Stimulated activated CD4-positive, alpha-beta T cell treated with anti-CD3 and anti-CD28 coated beads, Interleukin-2, amount 100 ng/mL, for 48 hours (primary cell): ENCODE measurements around the gene FOXP1.

Experiments
- DNase-seq, 2 donors: peaks; one replicate each; pipeline ENCODE4 v3.0.0-alpha.2; 2020

FOXP1 gene

GRCh38 chr3:71476950-71477349 lies 106.6 kb downstream of the FOXP1 start:
- no peak for DNase-seq

- DNase-seq: no peak
These were observed 114.4 kb downstream of the FOXP1 start for GRCh38 chr3:71469138-71469435.

GRCh38 chr3:71468311-71469137 lies 115.0 kb downstream of the FOXP1 start:
- no peak for DNase-seq

GRCh38 chr3:71466483-71466882 lies 117.0 kb downstream of the FOXP1 start:
- DNase-seq: no peak

DNA sequence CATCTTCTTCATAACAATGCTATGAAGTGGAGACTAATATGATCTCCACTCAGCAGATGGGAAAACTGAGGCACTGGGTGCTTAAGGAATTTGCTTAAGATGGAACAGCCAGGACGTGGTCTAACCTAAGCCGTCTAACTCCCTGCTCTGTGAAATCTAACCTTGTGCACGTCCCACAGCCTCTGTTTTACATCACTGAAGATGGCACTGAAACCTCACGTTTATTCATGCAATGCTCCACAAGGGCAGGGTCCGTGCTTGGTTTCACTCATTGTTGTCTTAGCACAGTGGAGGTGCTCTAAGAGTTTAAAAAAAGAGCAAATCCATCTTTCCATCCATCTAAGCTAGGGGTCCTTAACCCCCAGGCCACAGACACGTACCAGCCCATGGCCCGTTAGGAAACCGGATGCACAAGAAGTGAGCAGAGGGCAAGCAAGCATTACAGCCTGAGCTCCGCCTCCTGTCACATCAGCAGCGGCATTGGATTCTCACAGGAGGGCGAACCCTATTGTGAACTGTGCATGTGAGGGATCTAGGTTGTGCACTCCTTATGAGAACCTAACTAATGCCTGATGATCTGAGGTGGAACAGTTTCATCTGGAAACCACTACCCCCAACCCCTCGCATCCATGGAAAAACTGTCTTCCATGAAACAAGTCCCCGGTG lies 118.0 kb downstream of the FOXP1 start:
- DNase-seq: no peak

DNA sequence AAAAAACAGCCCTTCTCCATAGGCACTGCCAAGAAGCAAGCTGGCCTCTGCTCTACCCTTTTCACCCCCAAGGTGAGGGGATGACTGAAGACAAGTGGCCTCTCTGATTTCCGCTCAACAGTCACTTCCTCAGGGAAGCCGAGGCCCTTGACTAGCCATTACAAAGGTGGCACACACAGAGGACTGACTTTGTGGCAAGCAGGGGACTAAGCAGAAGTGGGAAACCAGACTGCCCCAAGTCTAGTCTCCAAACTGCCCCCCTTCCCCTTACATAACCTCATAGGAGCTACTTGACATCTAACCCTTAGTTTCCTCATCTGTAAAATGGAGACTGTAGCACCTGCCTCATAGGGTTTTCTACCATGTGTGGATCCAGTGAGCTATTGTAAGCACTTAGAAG lies 118.9 kb downstream of the FOXP1 start:
- DNase-seq: no peak

- DNase-seq: no peak
These were observed 119.9 kb downstream of the FOXP1 start for GRCh38 chr3:71463617-71464016.

- DNase-seq: no peak
These were observed 120.9 kb downstream of the FOXP1 start for GRCh38 chr3:71462586-71462985.

DNA sequence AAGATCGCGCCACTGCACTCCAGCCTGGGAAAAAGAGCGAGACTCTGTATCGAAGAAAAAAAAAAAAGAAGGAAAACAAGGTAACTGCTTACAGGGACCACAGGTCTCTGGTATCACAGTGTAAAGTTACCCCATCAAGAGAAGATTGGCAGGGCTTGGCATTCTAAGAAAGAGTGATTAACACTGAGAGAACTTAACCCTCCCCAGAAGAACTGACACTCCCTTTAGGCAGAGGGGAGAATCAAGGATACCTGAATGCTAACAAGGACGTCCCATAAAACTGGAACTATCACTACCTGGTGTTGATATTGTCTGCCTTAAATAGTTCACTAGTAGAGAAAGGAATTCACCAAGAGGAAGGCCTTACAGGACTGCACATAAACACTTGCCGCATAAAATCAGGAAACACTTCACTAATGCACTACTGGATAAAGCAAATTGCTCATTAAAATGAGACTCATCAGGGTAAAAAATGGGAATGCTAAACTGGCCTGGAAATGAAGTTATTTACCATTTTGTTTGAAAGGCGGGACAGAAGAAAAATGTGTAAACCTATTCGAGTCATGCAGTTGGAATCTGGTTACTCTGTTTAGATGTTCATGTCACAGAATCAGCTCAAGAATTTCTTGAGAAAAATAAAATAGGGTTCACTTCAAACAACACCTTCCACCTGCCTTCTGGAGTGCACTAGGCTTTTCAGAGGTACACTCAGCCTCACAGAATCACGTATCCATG lies 121.6 kb downstream of the FOXP1 start:
- no peak for DNase-seq

DNA sequence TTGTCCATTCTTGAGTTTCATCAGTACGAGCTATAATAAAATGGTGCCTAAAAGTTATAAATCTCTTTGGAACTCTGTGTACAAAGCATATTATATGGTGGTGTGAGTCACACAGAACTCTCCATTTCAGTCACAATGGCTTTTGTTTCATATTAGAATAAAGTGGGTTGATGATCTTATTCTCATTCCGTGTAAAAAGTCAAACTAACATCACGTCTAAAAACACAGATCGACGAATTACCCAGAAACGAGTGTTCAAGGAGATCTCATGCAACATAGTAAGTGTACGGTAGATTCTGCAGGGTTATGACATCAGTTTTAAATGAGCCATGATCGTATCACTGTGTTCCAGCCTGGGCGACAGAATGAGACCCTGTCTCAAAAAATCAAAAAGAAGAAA lies 122.4 kb downstream of the FOXP1 start:
- DNase-seq: no peak

- no peak for DNase-seq
These were observed 124.6 kb downstream of the FOXP1 start for GRCh38 chr3:71458895-71459294.

- no peak for DNase-seq
These were observed 126.7 kb downstream of the FOXP1 start for GRCh38 chr3:71456826-71457225.

DNA sequence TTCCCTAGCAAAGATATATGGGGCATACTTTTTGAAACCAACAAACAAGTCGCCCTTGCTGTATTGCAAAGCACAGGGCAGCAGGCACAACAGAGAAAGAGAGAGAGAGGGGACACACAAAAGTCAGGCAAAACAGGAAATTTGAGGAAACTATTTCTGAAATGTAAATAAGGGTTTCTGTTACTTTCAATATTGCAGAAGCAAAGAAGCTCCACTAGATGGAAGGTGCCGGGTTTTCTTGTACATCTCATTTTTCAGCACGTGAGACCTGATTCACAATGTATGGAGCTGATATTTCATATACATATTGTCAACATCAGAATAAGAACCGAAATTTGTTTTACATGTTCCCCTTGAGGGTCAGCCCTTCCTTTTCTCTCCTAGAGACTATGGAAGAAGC lies 127.4 kb downstream of the FOXP1 start:
- no peak for DNase-seq

- no peak for DNase-seq
These were observed 128.8 kb downstream of the FOXP1 start for GRCh38 chr3:71454512-71455403.

DNA sequence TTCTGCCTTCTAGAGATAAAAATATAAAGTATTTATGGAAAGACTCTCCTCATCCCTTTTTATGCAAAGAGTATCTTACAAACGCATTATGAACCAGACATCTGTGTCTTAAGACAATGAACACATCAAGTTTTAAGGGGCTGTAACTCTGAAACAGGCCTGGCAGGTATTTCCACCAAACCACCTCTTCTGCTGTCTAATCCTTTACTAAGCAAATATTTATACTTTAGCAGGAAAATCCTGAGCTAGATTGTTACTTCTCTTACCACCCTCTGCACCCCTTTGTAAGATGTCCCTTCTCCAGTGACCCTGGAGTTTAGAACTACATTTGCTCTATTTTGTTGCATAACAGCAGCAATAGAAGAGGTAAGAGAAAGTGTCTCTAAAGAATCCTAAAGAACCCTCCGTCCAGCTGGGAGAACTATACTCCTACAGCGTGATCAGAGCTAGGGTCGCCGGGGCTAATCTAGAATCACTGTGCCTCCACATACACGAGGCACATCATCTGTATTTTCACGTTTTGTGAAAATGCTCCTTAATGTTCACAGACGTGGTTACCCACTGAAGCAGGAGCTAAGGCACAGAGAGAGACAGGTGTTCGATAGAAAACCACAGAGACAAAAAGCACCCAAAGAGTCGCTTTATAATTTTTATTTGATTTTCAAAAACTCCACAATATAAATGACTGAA lies 129.6 kb downstream of the FOXP1 start:
- no peak for DNase-seq

GRCh38 chr3:71453319-71453718 lies 130.2 kb downstream of the FOXP1 start:
- no peak for DNase-seq

DNA sequence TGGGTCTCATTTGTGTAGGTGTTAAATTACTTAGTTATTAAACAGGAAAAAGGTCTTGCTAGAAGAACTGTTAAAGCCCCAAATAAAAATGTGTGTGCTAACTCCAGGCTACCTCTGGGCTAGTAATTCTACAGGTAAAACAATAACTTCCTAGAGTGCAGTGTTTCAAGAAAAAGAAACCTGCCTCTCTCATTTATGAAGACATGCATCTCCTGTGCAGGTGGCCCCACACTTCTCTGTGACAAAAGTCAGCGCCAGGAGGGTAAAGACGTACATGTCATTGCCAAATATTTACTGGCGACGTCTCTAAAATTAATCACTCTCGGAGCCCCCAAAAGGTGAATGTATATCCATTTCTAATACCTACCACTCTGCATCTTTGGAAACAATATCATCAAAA lies 131.7 kb downstream of the FOXP1 start:
- no peak for DNase-seq

DNA sequence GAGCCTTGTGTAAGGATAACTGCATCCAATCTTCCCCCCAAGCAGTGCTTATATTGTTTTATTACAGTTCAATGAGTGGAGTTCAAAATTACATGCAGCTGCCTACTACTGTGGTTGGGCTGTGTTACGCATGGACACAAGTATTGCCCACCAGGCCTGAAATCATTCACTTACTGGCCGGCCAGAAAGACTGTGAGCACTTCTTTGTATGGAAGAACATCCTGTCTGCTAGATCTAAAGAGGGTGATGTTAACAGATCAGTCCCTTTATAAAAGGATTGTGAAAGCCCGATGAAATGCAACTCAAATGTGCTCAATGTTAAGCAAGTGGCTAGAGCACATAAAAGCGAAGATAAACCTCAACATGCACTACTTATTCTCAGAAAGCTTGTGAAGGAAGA lies 132.5 kb downstream of the FOXP1 start:
- DNase-seq: no peak

DNA sequence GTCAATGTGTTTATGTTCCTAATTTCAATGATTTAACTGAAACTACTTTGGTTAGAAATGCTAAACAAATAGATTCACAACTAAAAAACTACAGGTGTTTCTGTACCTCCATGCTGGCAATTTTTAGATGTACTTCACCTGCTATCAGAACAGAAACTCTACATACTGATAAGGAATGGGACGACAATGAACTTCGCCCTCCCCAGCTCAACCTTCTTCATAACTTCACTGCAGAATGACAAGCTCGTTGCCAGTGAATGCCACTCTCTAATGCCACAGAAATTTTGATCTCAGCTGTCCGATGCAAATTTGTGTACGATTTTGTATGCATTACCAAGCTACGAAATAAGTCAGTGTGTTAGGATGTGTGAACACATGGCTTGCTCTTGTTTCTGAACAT lies 133.4 kb downstream of the FOXP1 start:
- DNase-seq: no peak

GRCh38 chr3:71447803-71448202 lies 135.7 kb downstream of the FOXP1 start:
- DNase-seq: no peak

DNA sequence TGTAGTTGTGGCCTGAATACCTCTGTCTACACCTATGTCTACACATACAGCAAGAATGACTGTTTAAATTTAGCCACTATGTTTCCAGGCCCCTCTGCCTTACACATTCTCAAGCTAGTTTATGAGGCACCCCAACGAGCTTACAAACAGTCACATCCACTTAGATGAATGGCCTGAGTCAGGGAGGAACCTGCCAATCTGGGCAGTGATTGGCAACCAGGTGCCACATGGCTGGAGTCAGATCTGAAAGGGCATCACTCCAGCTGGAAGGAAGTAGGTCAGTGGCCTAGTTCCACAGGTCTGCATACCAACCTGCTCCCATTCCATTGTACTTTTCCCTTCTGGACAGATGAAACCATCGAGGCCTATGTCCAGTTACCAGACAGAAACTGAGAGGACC lies 136.3 kb downstream of the FOXP1 start:
- DNase-seq: no peak

DNA sequence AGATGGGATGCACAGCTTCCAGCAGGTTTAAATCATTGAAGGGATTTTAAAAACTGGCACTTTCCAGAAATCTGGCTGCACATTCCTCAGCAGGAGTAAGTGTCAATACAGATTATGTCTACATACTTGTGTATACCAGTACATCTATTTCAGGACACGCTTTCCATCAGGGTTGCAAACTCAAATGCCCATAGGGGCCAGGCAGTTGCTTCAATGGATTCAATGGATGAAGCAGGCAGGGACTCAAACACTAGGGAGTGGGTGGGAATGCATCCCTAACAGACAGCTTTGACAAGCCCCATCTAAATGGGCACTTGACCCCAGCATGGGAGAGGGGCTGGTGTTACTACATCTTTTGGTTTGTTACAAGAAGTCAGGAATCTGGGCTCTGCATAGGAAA lies 136.8 kb downstream of the FOXP1 start:
- no peak for DNase-seq
